PFSK-1 (cell line): Measurements from ENCODE around the gene GMPPB.

Source experiments
- POLR2AphosphoS5 ChIP-seq: IDR thresholded peaks from 2 replicates; pipeline ENCODE4 v1.6.1; 2012; ENCODE audit warnings: low read depth, mild to moderate bottlenecking, control low read depth, low read length, moderate library complexity
- TF ChIP-seq, protein P1 (sequence below), 2 experiments: IDR thresholded peaks; 2 replicates each; pipeline versions ENCODE4 v1.6.1 to v1.8.0; 2011 to 2012; ENCODE audit warnings: low read depth in 2 of 2, low read length in 2 of 2, control low read depth in 1 of 2, inconsistent platforms in 1 of 2, mild to moderate bottlenecking in 1 of 2, moderate library complexity in 1 of 2; ENCODE audit not compliant: insufficient read depth in 1 of 2

DNA sequence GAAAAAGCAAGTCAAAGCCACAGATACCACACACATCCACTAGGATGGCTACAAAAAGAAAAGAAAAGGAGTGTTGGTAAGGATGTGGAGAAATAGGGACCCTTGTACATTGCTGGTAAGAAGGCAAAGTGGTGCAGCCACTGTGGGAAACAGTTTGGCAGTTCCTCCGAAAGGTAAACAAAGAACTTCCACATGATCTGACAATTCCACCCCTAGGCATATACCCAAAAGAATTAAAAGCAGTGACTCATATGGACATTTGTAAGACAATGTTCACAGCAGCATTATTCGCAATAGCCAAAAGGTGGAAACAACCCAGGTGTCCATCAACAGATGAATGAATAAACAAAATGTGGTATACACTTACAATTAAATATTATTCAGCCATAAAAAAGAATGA, 22.2 kb upstream of the GMPPB start:
- TF ChIP-seq, protein P1, sequence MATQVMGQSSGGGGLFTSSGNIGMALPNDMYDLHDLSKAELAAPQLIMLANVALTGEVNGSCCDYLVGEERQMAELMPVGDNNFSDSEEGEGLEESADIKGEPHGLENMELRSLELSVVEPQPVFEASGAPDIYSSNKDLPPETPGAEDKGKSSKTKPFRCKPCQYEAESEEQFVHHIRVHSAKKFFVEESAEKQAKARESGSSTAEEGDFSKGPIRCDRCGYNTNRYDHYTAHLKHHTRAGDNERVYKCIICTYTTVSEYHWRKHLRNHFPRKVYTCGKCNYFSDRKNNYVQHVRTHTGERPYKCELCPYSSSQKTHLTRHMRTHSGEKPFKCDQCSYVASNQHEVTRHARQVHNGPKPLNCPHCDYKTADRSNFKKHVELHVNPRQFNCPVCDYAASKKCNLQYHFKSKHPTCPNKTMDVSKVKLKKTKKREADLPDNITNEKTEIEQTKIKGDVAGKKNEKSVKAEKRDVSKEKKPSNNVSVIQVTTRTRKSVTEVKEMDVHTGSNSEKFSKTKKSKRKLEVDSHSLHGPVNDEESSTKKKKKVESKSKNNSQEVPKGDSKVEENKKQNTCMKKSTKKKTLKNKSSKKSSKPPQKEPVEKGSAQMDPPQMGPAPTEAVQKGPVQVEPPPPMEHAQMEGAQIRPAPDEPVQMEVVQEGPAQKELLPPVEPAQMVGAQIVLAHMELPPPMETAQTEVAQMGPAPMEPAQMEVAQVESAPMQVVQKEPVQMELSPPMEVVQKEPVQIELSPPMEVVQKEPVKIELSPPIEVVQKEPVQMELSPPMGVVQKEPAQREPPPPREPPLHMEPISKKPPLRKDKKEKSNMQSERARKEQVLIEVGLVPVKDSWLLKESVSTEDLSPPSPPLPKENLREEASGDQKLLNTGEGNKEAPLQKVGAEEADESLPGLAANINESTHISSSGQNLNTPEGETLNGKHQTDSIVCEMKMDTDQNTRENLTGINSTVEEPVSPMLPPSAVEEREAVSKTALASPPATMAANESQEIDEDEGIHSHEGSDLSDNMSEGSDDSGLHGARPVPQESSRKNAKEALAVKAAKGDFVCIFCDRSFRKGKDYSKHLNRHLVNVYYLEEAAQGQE (IDR thresholded peaks at IDR 0.05; ENCODE audit: insufficient read depth in 1 of 2, low read depth in 2 of 2, low read length in 2 of 2): no peak
- no peak for TF ChIP-seq POLR2AphosphoS5
